ENCODE data around the gene DNAJC27. TPM values are rescaled to one million over a fixed set of nuclear protein-coding genes. Genes with fewer than 3 reads are reported as not detected.

Gene DNAJC27
- total and polyA plus RNA-seq, 9 of the 15 experiments (the other 6 are each of a cell fraction or from before 2014, with no cell fraction given) = 0.53 to 5.9 (median 3.0) TPM

- no peak for TF ChIP-seq PATZ1 (CRISPR knock-in tag; IDR thresholded peaks at IDR 0.05; ENCODE audit: borderline replicate concordance)
- TF ChIP-seq WHSC1 (IDR thresholded peaks at IDR 0.05; ENCODE audit: low read length) = no peak
- TF ChIP-seq ZNF785 (CRISPR knock-in tag; IDR thresholded peaks at IDR 0.05) = no peak
- TF ChIP-seq KDM5B (IDR thresholded peaks at IDR 0.05; ENCODE audit: insufficient replicate concordance, low read depth, low read length) = peak; percentile 95
- TF ChIP-seq ZNF280B (CRISPR knock-in tag; IDR thresholded peaks at IDR 0.05) = no peak
- TF ChIP-seq POLR2G (IDR thresholded peaks at IDR 0.05; ENCODE audit: low read depth, low read length) = peak; percentile 97
- TF ChIP-seq ZFP36 (IDR thresholded peaks at IDR 0.05; ENCODE audit: low read depth, low read length, partially characterized antibody) = no peak
- TF ChIP-seq POU5F1 (IDR thresholded peaks at IDR 0.05; ENCODE audit: borderline replicate concordance, low read depth, low read length, partially characterized antibody) = no peak
- no peak for TF ChIP-seq KLF6 (CRISPR knock-in tag; IDR thresholded peaks at IDR 0.05; ENCODE audit: borderline replicate concordance)
- TF ChIP-seq GATAD2A (IDR thresholded peaks at IDR 0.05) = no peak
- TF ChIP-seq ID3 (CRISPR knock-in tag; IDR thresholded peaks at IDR 0.05) = no peak
- peak; percentile 23; the same call in 1 of the 2 replicates for TF ChIP-seq ID3 (tag; IDR thresholded peaks at IDR 0.05)
- TF ChIP-seq CUX1 (CRISPR knock-in tag; IDR thresholded peaks at IDR 0.05) = no peak
- TF ChIP-seq ZNF133 (CRISPR knock-in tag; IDR thresholded peaks at IDR 0.05) = no peak
- no peak for TF ChIP-seq ZBTB33 (CRISPR knock-in tag; IDR thresholded peaks at IDR 0.05)
- no peak for TF ChIP-seq U2AF2 (optimal IDR thresholded peaks at IDR 0.05; ENCODE audit: low read depth, low read length)
Measured at GRCh38 chr2:24971536-24972314, at the start of gene DNAJC27 (continued).

All from K562 (cell line).